H1 (cell line): ENCODE measurements around the gene IARS2. TPM values are rescaled to one million over a fixed set of nuclear protein-coding genes. Genes with fewer than 3 reads are reported as not detected.

Source experiments
- ASH2L ChIP-seq: fragments of 200-600, 300-600 bp; sonication (generic); IDR thresholded peaks from one replicate; pipeline ENCODE4 v1.7.1; 2017; ENCODE audit warnings: low read length
- CTBP2 ChIP-seq: IDR thresholded peaks from 2 replicates; pipeline ENCODE4 v1.7.0; 2011; ENCODE audit warnings: borderline replicate concordance, mild to moderate bottlenecking, moderate library complexity, mixed read lengths, low read length; ENCODE audit not compliant: insufficient read depth, insufficient read length
- HDAC6 ChIP-seq: IDR thresholded peaks from one replicate; pipeline ENCODE4 v1.7.1; 2012; ENCODE audit warnings: low read depth, mild to moderate bottlenecking, inconsistent platforms, low read length, moderate library complexity
- NANOG ChIP-seq: IDR thresholded peaks from 2 replicates; pipeline ENCODE4 v1.6.1; 2011; ENCODE audit warnings: low read length, low read depth, mild to moderate bottlenecking, inconsistent platforms; ENCODE audit not compliant: insufficient read depth, poor library complexity, severe bottlenecking
- RBBP5 ChIP-seq: IDR thresholded peaks from 2 replicates; pipeline ENCODE4 v1.7.1; 2012; ENCODE audit warnings: low read depth, mild to moderate bottlenecking, inconsistent platforms, low read length, moderate library complexity, borderline replicate concordance
- RXRA ChIP-seq: IDR thresholded peaks from 2 replicates; pipeline ENCODE4 v1.6.1; 2011; ENCODE audit warnings: low read depth, mild to moderate bottlenecking, low read length, moderate library complexity; ENCODE audit not compliant: insufficient read depth
- polyA plus RNA-seq, 7 experiments: library from polyadenylated mRNA; depleted of rRNA in 3 of 7; stranded (reverse) in 5 of 7; unstranded in 2 of 7; fragments of >200 nt in 5 of 7; fragments of 200-250 nt in 2 of 7; gene quantifications; 1 replicate in 5 of 7; 2 replicates in 1 of 7; 4 replicates in 1 of 7; pipeline versions ENCODE4 v1.2.1 to v1.2.3, GENCODE V29; 2011 to 2013; ENCODE audit warnings: missing spikeins in 2 of 7, mixed read lengths in 2 of 7
- total RNA-seq: library from RNA; stranded (reverse); fragmentation: NEBNext Ultra II Directional; extraction: Animal tissue kit (Norgen Biotek cat#: 25700); gene quantifications from 2 replicates; pipeline ENCODE4 v1.2.1, GENCODE V29; 2021
- TF ChIP-seq, protein P1 (sequence below): IDR thresholded peaks from 2 replicates; pipeline ENCODE4 v1.6.1; 2012; ENCODE audit warnings: inconsistent platforms
- TF ChIP-seq, protein P2 (sequence below): fragments of 300-600 bp; sonication (generic); IDR thresholded peaks from 2 replicates; pipeline ENCODE4 v1.7.1; 2012; ENCODE audit warnings: low read length, moderate library complexity, mild to moderate bottlenecking, inconsistent platforms; ENCODE audit not compliant: insufficient replicate concordance

The IARS2 gene
- total and polyA plus RNA-seq, 2 of the 8 experiments (the other 6 are each of a cell fraction or from before 2014, with no cell fraction given) = 15.0 to 69.8 TPM

DNA sequence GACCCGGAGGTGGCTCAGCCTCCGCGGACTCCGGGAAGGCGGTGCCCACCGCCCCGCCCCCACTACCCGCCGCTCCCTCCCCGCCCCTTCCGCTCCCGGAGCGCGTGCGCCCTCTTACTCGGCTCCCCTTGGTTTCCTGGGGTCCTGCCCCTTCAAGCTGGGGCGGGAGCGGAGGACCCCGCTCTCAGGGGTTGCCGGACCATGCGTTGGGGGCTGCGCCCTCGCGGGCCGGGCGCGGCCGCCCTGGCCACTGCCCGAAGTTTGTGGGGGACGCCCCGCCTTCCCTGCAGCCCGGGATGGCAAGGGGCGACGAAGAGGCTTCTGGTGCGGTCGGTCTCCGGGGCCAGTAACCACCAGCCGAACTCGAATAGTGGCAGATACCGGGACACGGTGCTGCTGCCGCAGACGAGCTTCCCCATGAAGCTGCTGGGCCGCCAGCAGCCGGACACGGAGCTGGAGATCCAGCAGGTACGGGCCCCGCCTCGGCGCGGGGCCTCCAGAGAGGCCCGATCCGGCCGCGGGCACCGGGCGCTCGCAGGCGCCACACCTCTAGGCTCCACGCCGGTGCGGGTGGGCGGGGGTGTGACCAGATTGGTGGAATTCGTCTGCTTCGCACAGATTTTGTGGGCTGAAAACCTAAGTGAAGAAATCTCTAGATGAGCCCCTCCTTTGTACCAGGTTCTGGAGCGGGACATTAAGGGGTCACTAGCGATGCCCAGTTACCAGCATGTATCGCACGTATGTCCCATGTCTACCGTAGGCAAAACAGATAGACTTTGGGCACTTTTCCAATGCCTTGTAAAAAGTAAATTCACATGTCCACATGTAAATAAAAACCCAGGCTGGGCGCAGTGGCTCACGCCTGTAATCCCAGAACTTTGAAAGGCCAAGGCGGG is at the start of gene IARS2 (continued):
- TF ChIP-seq NANOG = no peak
- TF ChIP-seq, protein P1, sequence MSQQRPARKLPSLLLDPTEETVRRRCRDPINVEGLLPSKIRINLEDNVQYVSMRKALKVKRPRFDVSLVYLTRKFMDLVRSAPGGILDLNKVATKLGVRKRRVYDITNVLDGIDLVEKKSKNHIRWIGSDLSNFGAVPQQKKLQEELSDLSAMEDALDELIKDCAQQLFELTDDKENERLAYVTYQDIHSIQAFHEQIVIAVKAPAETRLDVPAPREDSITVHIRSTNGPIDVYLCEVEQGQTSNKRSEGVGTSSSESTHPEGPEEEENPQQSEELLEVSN = peak; percentile 63
- TF ChIP-seq HDAC6 = no peak
- TF ChIP-seq, protein P2, sequence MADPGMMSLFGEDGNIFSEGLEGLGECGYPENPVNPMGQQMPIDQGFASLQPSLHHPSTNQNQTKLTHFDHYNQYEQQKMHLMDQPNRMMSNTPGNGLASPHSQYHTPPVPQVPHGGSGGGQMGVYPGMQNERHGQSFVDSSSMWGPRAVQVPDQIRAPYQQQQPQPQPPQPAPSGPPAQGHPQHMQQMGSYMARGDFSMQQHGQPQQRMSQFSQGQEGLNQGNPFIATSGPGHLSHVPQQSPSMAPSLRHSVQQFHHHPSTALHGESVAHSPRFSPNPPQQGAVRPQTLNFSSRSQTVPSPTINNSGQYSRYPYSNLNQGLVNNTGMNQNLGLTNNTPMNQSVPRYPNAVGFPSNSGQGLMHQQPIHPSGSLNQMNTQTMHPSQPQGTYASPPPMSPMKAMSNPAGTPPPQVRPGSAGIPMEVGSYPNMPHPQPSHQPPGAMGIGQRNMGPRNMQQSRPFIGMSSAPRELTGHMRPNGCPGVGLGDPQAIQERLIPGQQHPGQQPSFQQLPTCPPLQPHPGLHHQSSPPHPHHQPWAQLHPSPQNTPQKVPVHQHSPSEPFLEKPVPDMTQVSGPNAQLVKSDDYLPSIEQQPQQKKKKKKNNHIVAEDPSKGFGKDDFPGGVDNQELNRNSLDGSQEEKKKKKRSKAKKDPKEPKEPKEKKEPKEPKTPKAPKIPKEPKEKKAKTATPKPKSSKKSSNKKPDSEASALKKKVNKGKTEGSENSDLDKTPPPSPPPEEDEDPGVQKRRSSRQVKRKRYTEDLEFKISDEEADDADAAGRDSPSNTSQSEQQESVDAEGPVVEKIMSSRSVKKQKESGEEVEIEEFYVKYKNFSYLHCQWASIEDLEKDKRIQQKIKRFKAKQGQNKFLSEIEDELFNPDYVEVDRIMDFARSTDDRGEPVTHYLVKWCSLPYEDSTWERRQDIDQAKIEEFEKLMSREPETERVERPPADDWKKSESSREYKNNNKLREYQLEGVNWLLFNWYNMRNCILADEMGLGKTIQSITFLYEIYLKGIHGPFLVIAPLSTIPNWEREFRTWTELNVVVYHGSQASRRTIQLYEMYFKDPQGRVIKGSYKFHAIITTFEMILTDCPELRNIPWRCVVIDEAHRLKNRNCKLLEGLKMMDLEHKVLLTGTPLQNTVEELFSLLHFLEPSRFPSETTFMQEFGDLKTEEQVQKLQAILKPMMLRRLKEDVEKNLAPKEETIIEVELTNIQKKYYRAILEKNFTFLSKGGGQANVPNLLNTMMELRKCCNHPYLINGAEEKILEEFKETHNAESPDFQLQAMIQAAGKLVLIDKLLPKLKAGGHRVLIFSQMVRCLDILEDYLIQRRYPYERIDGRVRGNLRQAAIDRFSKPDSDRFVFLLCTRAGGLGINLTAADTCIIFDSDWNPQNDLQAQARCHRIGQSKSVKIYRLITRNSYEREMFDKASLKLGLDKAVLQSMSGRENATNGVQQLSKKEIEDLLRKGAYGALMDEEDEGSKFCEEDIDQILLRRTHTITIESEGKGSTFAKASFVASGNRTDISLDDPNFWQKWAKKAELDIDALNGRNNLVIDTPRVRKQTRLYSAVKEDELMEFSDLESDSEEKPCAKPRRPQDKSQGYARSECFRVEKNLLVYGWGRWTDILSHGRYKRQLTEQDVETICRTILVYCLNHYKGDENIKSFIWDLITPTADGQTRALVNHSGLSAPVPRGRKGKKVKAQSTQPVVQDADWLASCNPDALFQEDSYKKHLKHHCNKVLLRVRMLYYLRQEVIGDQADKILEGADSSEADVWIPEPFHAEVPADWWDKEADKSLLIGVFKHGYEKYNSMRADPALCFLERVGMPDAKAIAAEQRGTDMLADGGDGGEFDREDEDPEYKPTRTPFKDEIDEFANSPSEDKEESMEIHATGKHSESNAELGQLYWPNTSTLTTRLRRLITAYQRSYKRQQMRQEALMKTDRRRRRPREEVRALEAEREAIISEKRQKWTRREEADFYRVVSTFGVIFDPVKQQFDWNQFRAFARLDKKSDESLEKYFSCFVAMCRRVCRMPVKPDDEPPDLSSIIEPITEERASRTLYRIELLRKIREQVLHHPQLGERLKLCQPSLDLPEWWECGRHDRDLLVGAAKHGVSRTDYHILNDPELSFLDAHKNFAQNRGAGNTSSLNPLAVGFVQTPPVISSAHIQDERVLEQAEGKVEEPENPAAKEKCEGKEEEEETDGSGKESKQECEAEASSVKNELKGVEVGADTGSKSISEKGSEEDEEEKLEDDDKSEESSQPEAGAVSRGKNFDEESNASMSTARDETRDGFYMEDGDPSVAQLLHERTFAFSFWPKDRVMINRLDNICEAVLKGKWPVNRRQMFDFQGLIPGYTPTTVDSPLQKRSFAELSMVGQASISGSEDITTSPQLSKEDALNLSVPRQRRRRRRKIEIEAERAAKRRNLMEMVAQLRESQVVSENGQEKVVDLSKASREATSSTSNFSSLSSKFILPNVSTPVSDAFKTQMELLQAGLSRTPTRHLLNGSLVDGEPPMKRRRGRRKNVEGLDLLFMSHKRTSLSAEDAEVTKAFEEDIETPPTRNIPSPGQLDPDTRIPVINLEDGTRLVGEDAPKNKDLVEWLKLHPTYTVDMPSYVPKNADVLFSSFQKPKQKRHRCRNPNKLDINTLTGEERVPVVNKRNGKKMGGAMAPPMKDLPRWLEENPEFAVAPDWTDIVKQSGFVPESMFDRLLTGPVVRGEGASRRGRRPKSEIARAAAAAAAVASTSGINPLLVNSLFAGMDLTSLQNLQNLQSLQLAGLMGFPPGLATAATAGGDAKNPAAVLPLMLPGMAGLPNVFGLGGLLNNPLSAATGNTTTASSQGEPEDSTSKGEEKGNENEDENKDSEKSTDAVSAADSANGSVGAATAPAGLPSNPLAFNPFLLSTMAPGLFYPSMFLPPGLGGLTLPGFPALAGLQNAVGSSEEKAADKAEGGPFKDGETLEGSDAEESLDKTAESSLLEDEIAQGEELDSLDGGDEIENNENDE = no peak
- no peak for TF ChIP-seq RXRA
- TF ChIP-seq RBBP5 = 0 out of 2 replicates have a peak, but pooled peaks have one; percentile 43
- peak; percentile 19 for TF ChIP-seq CTBP2
- TF ChIP-seq ASH2L = peak; percentile 96
